Natural killer cell treated with Interleukin-12 subunit alpha and Interleukin-12 subunit beta and Interleukin-15 and Interleukin-18, amount 100 ng/mL, for 72 hours (primary cell): ENCODE data around the gene SERPINB10. TPM values are rescaled to one million over a fixed set of nuclear protein-coding genes. Genes with fewer than 3 reads are reported as not detected.

Experiments used
- ATAC-seq, 2 donors: fragments of 150-1000 bp; cut with Tn5 transposase in 1 of 2; sonication (Bioruptor Pico), chemical (Tn5 transposase) in 1 of 2; 2 replicates each; pipeline ENCODE4 v1.10.0; 2021
- DNase-seq: peaks from one replicate; pipeline ENCODE4 v3.0.0; 2022; ENCODE audit warnings: low spot score
- H3K27ac Mint-ChIP-seq, 2 donors: 1 replicate in 1 of 2; 2 replicates in 1 of 2; pipeline ENCODE4 v1.8.0; 2022; ENCODE audit warnings: mixed read lengths in 2 of 2, mild to moderate bottlenecking in 1 of 2, moderate library complexity in 1 of 2
- H3K27me3 Mint-ChIP-seq, 2 donors: 1 replicate in 1 of 2; 2 replicates in 1 of 2; pipeline ENCODE4 v1.8.0; 2022; ENCODE audit warnings: mixed read lengths in 2 of 2
- H3K36me3 Mint-ChIP-seq: one replicate; pipeline ENCODE4 v1.8.0; 2022; ENCODE audit warnings: mixed read lengths
- H3K4me1 Mint-ChIP-seq, 2 donors: 1 replicate in 1 of 2; 2 replicates in 1 of 2; pipeline ENCODE4 v1.8.0; 2022; ENCODE audit warnings: low read depth in 2 of 2, mixed read lengths in 2 of 2, mild to moderate bottlenecking in 1 of 2
- H3K4me3 Mint-ChIP-seq: one replicate; pipeline ENCODE4 v1.8.0; 2022; ENCODE audit warnings: mixed read lengths
- H3K9me3 Mint-ChIP-seq: 2 replicates; pipeline ENCODE4 v1.8.0; 2022; ENCODE audit warnings: mixed read lengths
- total RNA-seq, 2 donors: library from RNA; stranded (reverse); gene quantifications; one replicate each; pipeline ENCODE4 v1.2.3, GENCODE V29; 2022

The SERPINB10 gene
- total RNA-seq, 2 donors from 2014 or later: 5.1 TPM; not detected in 1

- H3K27ac Mint-ChIP-seq: peak within 1 kb of the TSS; percentile 78 to 92
- H3K4me1 Mint-ChIP-seq: peaks cover 32 to 52% of the 10 kb centered on the region in 2 donors
- peak; percentile 93 to 95 for ATAC-seq
- H3K36me3 Mint-ChIP-seq: peaks cover 15% of the 10 kb centered on the region
- no peaks in the 10 kb centered on the region for H3K9me3 Mint-ChIP-seq
- H3K4me3 Mint-ChIP-seq: peak within 1 kb of the TSS; percentile 92
- peaks cover 5 to 37% of the 10 kb centered on the region in 2 donors for H3K27me3 Mint-ChIP-seq
- peak; percentile 90 for DNase-seq
Observed at GRCh38 chr18:63969942-63970808, 62.4 kb downstream of the SERPINB10 start, which contains the start of gene SERPINB8. Gene SERPINB8, plus strand, starts transcription at chr18:63970081. Its CDS starts 8,228 bp downstream, at chr18:63978309.

DNA sequence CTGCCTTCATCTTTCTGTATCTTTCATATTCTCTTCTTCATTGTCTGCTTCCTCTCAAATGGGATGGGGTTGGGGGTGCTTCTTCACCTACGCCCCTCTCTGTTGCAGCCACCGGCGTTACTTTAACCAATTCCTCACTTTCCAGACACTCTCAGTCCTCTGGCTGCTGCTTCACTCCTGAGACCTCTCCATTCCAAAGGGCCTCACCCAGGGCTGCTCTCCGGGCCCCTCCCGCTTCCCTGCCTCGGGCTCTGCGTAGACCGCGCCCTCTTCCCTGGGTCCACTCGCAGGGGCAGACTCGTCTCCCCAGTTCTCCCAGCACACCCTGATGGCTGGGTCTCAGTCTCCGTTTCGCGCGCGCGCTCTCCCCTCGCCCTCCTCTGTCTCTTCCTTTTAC, 63.0 kb downstream of the SERPINB10 start:
- Mint-ChIP-seq H3K27ac (peak overlapping the region; percentile 78 to 92), H3K4me1 (peaks cover 32 to 53% of the 10 kb centered on the region in 2 donors), H3K4me3 (peak overlapping the region; percentile 92), H3K9me3 (no peaks in the 10 kb centered on the region), H3K27me3 (peaks cover 5 to 37% of the 10 kb centered on the region in 2 donors), H3K36me3 (peaks cover 15% of the 10 kb centered on the region)
- DNase-seq: no peak
- no peak for ATAC-seq

GRCh38 chr18:63971320-63972001, 63.7 kb downstream of the SERPINB10 start:
- Mint-ChIP-seq H3K36me3 (peaks cover 15% of the 10 kb centered on the region), H3K4me3 (peak overlapping the region; percentile 92), H3K4me1 (peaks cover 32 to 53% of the 10 kb centered on the region in 2 donors), H3K27me3 (peaks cover 5 to 35% of the 10 kb centered on the region in 2 donors), H3K9me3 (no peaks in the 10 kb centered on the region), H3K27ac (peak overlapping the region; percentile 78 to 92)
- DNase-seq (no peak), ATAC-seq (no peak)

GRCh38 chr18:63972002-63972376, 64.2 kb downstream of the SERPINB10 start:
- peaks cover 5 to 31% of the 10 kb centered on the region in 2 donors for H3K27me3 Mint-ChIP-seq
- DNase-seq: no peak
- peaks cover 32 to 53% of the 10 kb centered on the region in 2 donors for H3K4me1 Mint-ChIP-seq
- peak overlapping the region in 1 of 2 donors; percentile 92 for H3K27ac Mint-ChIP-seq
- H3K36me3 Mint-ChIP-seq: peaks cover 15% of the 10 kb centered on the region
- no peaks in the 10 kb centered on the region for H3K9me3 Mint-ChIP-seq
- H3K4me3 Mint-ChIP-seq: peak overlapping the region; percentile 92
- ATAC-seq: no peak

- Mint-ChIP-seq H3K4me3 (no peak overlapping the region), H3K27me3 (peaks cover 0 to 10% of the 10 kb centered on the region in 2 donors), H3K27ac (peak overlapping the region in 1 of 2 donors; percentile 13), H3K4me1 (peaks cover 29 to 43% of the 10 kb centered on the region in 2 donors), H3K36me3 (peaks cover 2% of the 10 kb centered on the region), H3K9me3 (no peaks in the 10 kb centered on the region)
- no peak for ATAC-seq
- no peak for DNase-seq
Observed at GRCh38 chr18:63974991-63975390, 67.2 kb downstream of the SERPINB10 start.

- H3K4me3 Mint-ChIP-seq: no peak overlapping the region
- H3K9me3 Mint-ChIP-seq: no peaks in the 10 kb centered on the region
- DNase-seq (no peak), ATAC-seq (no peak)
- H3K4me1 Mint-ChIP-seq: peaks cover 31 to 44% of the 10 kb centered on the region in 2 donors
- H3K27me3 Mint-ChIP-seq: peaks cover 0 to 10% of the 10 kb centered on the region in 2 donors
- H3K27ac Mint-ChIP-seq: peak overlapping the region in 1 of 2 donors; percentile 13
- no peaks in the 10 kb centered on the region for H3K36me3 Mint-ChIP-seq
Observed at GRCh38 chr18:63975628-63976027, 67.9 kb downstream of the SERPINB10 start.

- H3K4me1 Mint-ChIP-seq: peaks cover 24 to 42% of the 10 kb centered on the region in 2 donors
- H3K36me3 Mint-ChIP-seq: peaks cover 6% of the 10 kb centered on the region
- no peaks in the 10 kb centered on the region for H3K9me3 Mint-ChIP-seq
- no peak overlapping the region for H3K4me3 Mint-ChIP-seq
- H3K27ac Mint-ChIP-seq: no peak overlapping the region
- H3K27me3 Mint-ChIP-seq: no peaks in the 10 kb centered on the region
- no peak for DNase-seq
- peak in 1 of 2 donors; percentile 61 for ATAC-seq
Observed at GRCh38 chr18:63977040-63977439, 69.3 kb downstream of the SERPINB10 start.

GRCh38 chr18:63979409-63979920, 71.7 kb downstream of the SERPINB10 start:
- Mint-ChIP-seq H3K4me1 (peaks cover 21 to 32% of the 10 kb centered on the region in 2 donors), H3K4me3 (peak overlapping the region; percentile 27), H3K9me3 (no peaks in the 10 kb centered on the region), H3K36me3 (peaks cover 6% of the 10 kb centered on the region), H3K27me3 (no peaks in the 10 kb centered on the region), H3K27ac (peak overlapping the region in 1 of 2 donors; percentile 4)
- ATAC-seq (peak in 1 of 2 donors; percentile 47), DNase-seq (no peak)

DNA sequence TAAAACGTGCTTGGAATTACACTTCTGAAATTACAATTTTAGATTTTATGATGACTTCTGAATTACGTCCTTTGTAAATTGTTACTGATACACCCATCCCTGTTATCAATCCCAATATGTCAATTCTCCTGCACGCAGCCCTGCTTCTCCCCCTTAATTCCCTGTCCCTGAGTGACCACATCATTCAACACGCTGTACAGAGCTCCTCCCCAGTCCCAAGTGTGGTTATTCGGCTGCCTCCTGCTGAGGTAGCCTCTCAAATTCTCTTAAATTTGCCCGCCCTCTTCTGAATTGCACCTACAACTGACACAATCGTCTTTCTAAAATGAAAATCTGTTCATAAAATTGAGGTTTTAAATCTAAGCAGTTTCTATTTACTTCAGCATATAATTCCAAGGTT, 72.3 kb downstream of the SERPINB10 start:
- Mint-ChIP-seq H3K4me1 (peaks cover 21 to 27% of the 10 kb centered on the region in 2 donors), H3K4me3 (no peak overlapping the region), H3K27ac (no peak overlapping the region), H3K36me3 (peaks cover 6% of the 10 kb centered on the region), H3K27me3 (no peaks in the 10 kb centered on the region), H3K9me3 (no peaks in the 10 kb centered on the region)
- ATAC-seq (no peak), DNase-seq (no peak)

GRCh38 chr18:63980896-63981460, 73.2 kb downstream of the SERPINB10 start:
- no peak overlapping the region for H3K27ac Mint-ChIP-seq
- H3K4me1 Mint-ChIP-seq: peaks cover 25 to 26% of the 10 kb centered on the region in 2 donors
- H3K27me3 Mint-ChIP-seq: no peaks in the 10 kb centered on the region
- ATAC-seq (peak; percentile 10 to 43), DNase-seq (no peak)
- H3K36me3 Mint-ChIP-seq: peaks cover 6% of the 10 kb centered on the region
- H3K9me3 Mint-ChIP-seq: no peaks in the 10 kb centered on the region
- no peak overlapping the region for H3K4me3 Mint-ChIP-seq

- no peak overlapping the region for H3K4me3 Mint-ChIP-seq
- H3K4me1 Mint-ChIP-seq: peaks cover 25 to 26% of the 10 kb centered on the region in 2 donors
- ATAC-seq: peak in 1 of 2 donors; percentile 67
- no peak for DNase-seq
- H3K27ac Mint-ChIP-seq: no peak overlapping the region
- no peaks in the 10 kb centered on the region for H3K9me3 Mint-ChIP-seq
- no peaks in the 10 kb centered on the region for H3K27me3 Mint-ChIP-seq
- H3K36me3 Mint-ChIP-seq: peaks cover 6% of the 10 kb centered on the region
Observed at GRCh38 chr18:63981719-63982118, 74.0 kb downstream of the SERPINB10 start.

GRCh38 chr18:63982361-63982760, 74.6 kb downstream of the SERPINB10 start:
- peaks cover 25 to 26% of the 10 kb centered on the region in 2 donors for H3K4me1 Mint-ChIP-seq
- H3K4me3 Mint-ChIP-seq: no peak overlapping the region
- no peaks in the 10 kb centered on the region for H3K27me3 Mint-ChIP-seq
- peaks cover 6% of the 10 kb centered on the region for H3K36me3 Mint-ChIP-seq
- no peak overlapping the region for H3K27ac Mint-ChIP-seq
- DNase-seq: no peak
- no peaks in the 10 kb centered on the region for H3K9me3 Mint-ChIP-seq
- ATAC-seq: no peak
